Neural progenitor cell (in vitro differentiated cells): ENCODE measurements around the gene KDF1.

Source experiments
- CTCF ChIP-seq: fragments of 200-600 bp; sonication (generic); IDR thresholded peaks from 2 replicates; pipeline ENCODE4 v1.5.1; 2017; ENCODE audit warnings: antibody characterized with exemption, mild to moderate bottlenecking
- EZH2 ChIP-seq: fragments of 200-600 bp; sonication (generic); IDR thresholded peaks from 2 replicates; pipeline ENCODE4 v1.6.1; 2017; ENCODE audit warnings: antibody characterized with exemption, mild to moderate bottlenecking, moderate library complexity
- EZH2phosphoT487 ChIP-seq: fragments of 200-600 bp; sonication (generic); IDR thresholded peaks from 2 replicates; pipeline ENCODE4 v1.6.1; 2017; ENCODE audit warnings: antibody characterized with exemption

GRCh38 chr1:26922431-26922729 lies 37.9 kb downstream of the KDF1 start:
- TF ChIP-seq CTCF = no peak
- TF ChIP-seq EZH2 = no peak
- TF ChIP-seq EZH2phosphoT487 = no peak
